ENCODE measurements around the gene GK. TPM values are rescaled to one million over a fixed set of nuclear protein-coding genes. Genes with fewer than 3 reads are reported as not detected.
"Not testable (repeated sequence)": the region's sequence is repeated elsewhere in the genome, so short reads cannot be mapped to it uniquely, and the experiment has no call there.

The GK gene
- total RNA-seq, 1 donor from 2014 or later: 4.7 TPM

- no peaks in the 10 kb centered on the region for H3K36me3 ChIP-seq (ENCODE audit: control insufficient read depth in 3 of 3, insufficient read depth in 3 of 3, low read length in 3 of 3)
- H3K27me3 ChIP-seq (ENCODE audit: control insufficient read depth in 3 of 3, insufficient read depth in 3 of 3, low read length in 3 of 3): no peaks in the 10 kb centered on the region
- H3K9ac ChIP-seq (ENCODE audit: low read depth in 1 of 3, low read length in 3 of 3): peak overlapping the region in 2 of 3 donors; percentile 63 to 64
- H3K4me1 ChIP-seq (ENCODE audit: control insufficient read depth in 3 of 3, insufficient read depth in 3 of 3, low read length in 3 of 3): peaks cover 0 to 3% (median 2%) of the 10 kb centered on the region in 3 donors
- peak overlapping the region; percentile 68 for H3K27ac ChIP-seq (ENCODE audit: low read depth, low read length)
- no peaks in the 10 kb centered on the region for H3K9me3 ChIP-seq (ENCODE audit: control insufficient read depth in 3 of 3, low read length in 3 of 3)
- H3K4me3 ChIP-seq (ENCODE audit: low read length in 3 of 3): peak overlapping the region; percentile 72 to 84 (median 78)
Observed at GRCh38 chrX:30652527-30653414, 452 bp upstream of the GK start.

- H3K27ac ChIP-seq (ENCODE audit: low read depth, low read length): peak overlapping the region; percentile 68
- H3K9ac ChIP-seq (ENCODE audit: low read depth in 1 of 3, low read length in 3 of 3); H3K36me3 ChIP-seq (ENCODE audit: control insufficient read depth in 3 of 3, insufficient read depth in 3 of 3, low read length in 3 of 3); H3K9me3 ChIP-seq (ENCODE audit: control insufficient read depth in 3 of 3, low read length in 3 of 3); H3K27me3 ChIP-seq (ENCODE audit: control insufficient read depth in 3 of 3, insufficient read depth in 3 of 3, low read length in 3 of 3); H3K4me1 ChIP-seq (ENCODE audit: control insufficient read depth in 3 of 3, insufficient read depth in 3 of 3, low read length in 3 of 3): not testable (repeated sequence)
- peak overlapping the region in 2 of 3 donors; percentile 44 to 75 for H3K4me3 ChIP-seq (ENCODE audit: low read length in 3 of 3)
Observed at GRCh38 chrX:30654386-30654785, 1.2 kb downstream of the GK start.

- Histone ChIP-seq H3K27ac (ENCODE audit: low read depth, low read length) (no peak overlapping the region), H3K27me3 (ENCODE audit: control insufficient read depth in 3 of 3, insufficient read depth in 3 of 3, low read length in 3 of 3) (no peaks in the 10 kb centered on the region), H3K4me1 (ENCODE audit: control insufficient read depth in 3 of 3, insufficient read depth in 3 of 3, low read length in 3 of 3) (peaks cover 0 to 3% (median 2%) of the 10 kb centered on the region in 3 donors), H3K4me3 (ENCODE audit: low read length in 3 of 3) (no peak overlapping the region), H3K9ac (ENCODE audit: low read depth in 1 of 3, low read length in 3 of 3) (no peak overlapping the region), H3K9me3 (ENCODE audit: control insufficient read depth in 3 of 3, low read length in 3 of 3) (no peaks in the 10 kb centered on the region), H3K36me3 (ENCODE audit: control insufficient read depth in 3 of 3, insufficient read depth in 3 of 3, low read length in 3 of 3) (no peaks in the 10 kb centered on the region)
Observed at GRCh38 chrX:30654989-30655607, 1.9 kb downstream of the GK start.

GRCh38 chrX:30655991-30656390, 2.8 kb downstream of the GK start:
- no peak overlapping the region for H3K27ac ChIP-seq (ENCODE audit: low read depth, low read length)
- no peak overlapping the region for H3K9ac ChIP-seq (ENCODE audit: low read depth in 1 of 3, low read length in 3 of 3)
- no peaks in the 10 kb centered on the region for H3K9me3 ChIP-seq (ENCODE audit: control insufficient read depth in 3 of 3, low read length in 3 of 3)
- peaks cover 0 to 3% (median 2%) of the 10 kb centered on the region in 3 donors for H3K4me1 ChIP-seq (ENCODE audit: control insufficient read depth in 3 of 3, insufficient read depth in 3 of 3, low read length in 3 of 3)
- H3K27me3 ChIP-seq (ENCODE audit: control insufficient read depth in 3 of 3, insufficient read depth in 3 of 3, low read length in 3 of 3): no peaks in the 10 kb centered on the region
- H3K4me3 ChIP-seq (ENCODE audit: low read length in 3 of 3): no peak overlapping the region
- no peaks in the 10 kb centered on the region for H3K36me3 ChIP-seq (ENCODE audit: control insufficient read depth in 3 of 3, insufficient read depth in 3 of 3, low read length in 3 of 3)

- H3K27ac ChIP-seq (ENCODE audit: low read depth, low read length): no peak overlapping the region
Observed at GRCh38 chrX:30657196-30658161, 4.3 kb downstream of the GK start.

GRCh38 chrX:30659421-30659820, 6.2 kb downstream of the GK start:
- Histone ChIP-seq H3K9me3 (ENCODE audit: control insufficient read depth in 3 of 3, low read length in 3 of 3) (no peaks in the 10 kb centered on the region), H3K9ac (ENCODE audit: low read depth in 1 of 3, low read length in 3 of 3) (no peak overlapping the region), H3K27me3 (ENCODE audit: control insufficient read depth in 3 of 3, insufficient read depth in 3 of 3, low read length in 3 of 3) (no peaks in the 10 kb centered on the region), H3K36me3 (ENCODE audit: control insufficient read depth in 3 of 3, insufficient read depth in 3 of 3, low read length in 3 of 3) (no peaks in the 10 kb centered on the region), H3K4me1 (ENCODE audit: control insufficient read depth in 3 of 3, insufficient read depth in 3 of 3, low read length in 3 of 3) (no peaks in the 10 kb centered on the region), H3K27ac (ENCODE audit: low read depth, low read length) (no peak overlapping the region), H3K4me3 (ENCODE audit: low read length in 3 of 3) (no peak overlapping the region)

More at GRCh38 chrX:30657196-30658161, 4.3 kb downstream of the GK start:
- Histone ChIP-seq H3K9ac (ENCODE audit: low read depth in 1 of 3, low read length in 3 of 3) (no peak overlapping the region), H3K9me3 (ENCODE audit: control insufficient read depth in 3 of 3, low read length in 3 of 3) (no peaks in the 10 kb centered on the region), H3K4me3 (ENCODE audit: low read length in 3 of 3) (no peak overlapping the region), H3K27me3 (ENCODE audit: control insufficient read depth in 3 of 3, insufficient read depth in 3 of 3, low read length in 3 of 3) (no peaks in the 10 kb centered on the region), H3K36me3 (ENCODE audit: control insufficient read depth in 3 of 3, insufficient read depth in 3 of 3, low read length in 3 of 3) (no peaks in the 10 kb centered on the region), H3K4me1 (ENCODE audit: control insufficient read depth in 3 of 3, insufficient read depth in 3 of 3, low read length in 3 of 3) (no peaks in the 10 kb centered on the region)

- no peaks in the 10 kb centered on the region for H3K9me3 ChIP-seq (ENCODE audit: control insufficient read depth in 3 of 3, low read length in 3 of 3)
- no peaks in the 10 kb centered on the region for H3K4me1 ChIP-seq (ENCODE audit: control insufficient read depth in 3 of 3, insufficient read depth in 3 of 3, low read length in 3 of 3)
- no peak overlapping the region for H3K4me3 ChIP-seq (ENCODE audit: low read length in 3 of 3)
- H3K36me3 ChIP-seq (ENCODE audit: control insufficient read depth in 3 of 3, insufficient read depth in 3 of 3, low read length in 3 of 3): no peaks in the 10 kb centered on the region
- no peak overlapping the region for H3K27ac ChIP-seq (ENCODE audit: low read depth, low read length)
- no peak overlapping the region for H3K9ac ChIP-seq (ENCODE audit: low read depth in 1 of 3, low read length in 3 of 3)
- H3K27me3 ChIP-seq (ENCODE audit: control insufficient read depth in 3 of 3, insufficient read depth in 3 of 3, low read length in 3 of 3): no peaks in the 10 kb centered on the region
Observed at GRCh38 chrX:30661228-30661627, 8.0 kb downstream of the GK start.

- no peaks in the 10 kb centered on the region for H3K4me1 ChIP-seq (ENCODE audit: control insufficient read depth in 3 of 3, insufficient read depth in 3 of 3, low read length in 3 of 3)
- H3K9ac ChIP-seq (ENCODE audit: low read depth in 1 of 3, low read length in 3 of 3): no peak overlapping the region
- H3K27ac ChIP-seq (ENCODE audit: low read depth, low read length): no peak overlapping the region
- H3K9me3 ChIP-seq (ENCODE audit: control insufficient read depth in 3 of 3, low read length in 3 of 3): no peaks in the 10 kb centered on the region
- no peaks in the 10 kb centered on the region for H3K27me3 ChIP-seq (ENCODE audit: control insufficient read depth in 3 of 3, insufficient read depth in 3 of 3, low read length in 3 of 3)
- no peaks in the 10 kb centered on the region for H3K36me3 ChIP-seq (ENCODE audit: control insufficient read depth in 3 of 3, insufficient read depth in 3 of 3, low read length in 3 of 3)
- no peak overlapping the region for H3K4me3 ChIP-seq (ENCODE audit: low read length in 3 of 3)
Observed at GRCh38 chrX:30663322-30663721, 10.1 kb downstream of the GK start.

GRCh38 chrX:30665471-30665870, 12.2 kb downstream of the GK start:
- H3K36me3 ChIP-seq (ENCODE audit: control insufficient read depth in 3 of 3, insufficient read depth in 3 of 3, low read length in 3 of 3): peaks cover 0 to 3% (median 0%) of the 10 kb centered on the region in 3 donors
- H3K27ac ChIP-seq (ENCODE audit: low read depth, low read length): no peak overlapping the region
- no peaks in the 10 kb centered on the region for H3K27me3 ChIP-seq (ENCODE audit: control insufficient read depth in 3 of 3, insufficient read depth in 3 of 3, low read length in 3 of 3)
- H3K4me3 ChIP-seq (ENCODE audit: low read length in 3 of 3): no peak overlapping the region
- H3K9ac ChIP-seq (ENCODE audit: low read depth in 1 of 3, low read length in 3 of 3): no peak overlapping the region
- no peaks in the 10 kb centered on the region for H3K4me1 ChIP-seq (ENCODE audit: control insufficient read depth in 3 of 3, insufficient read depth in 3 of 3, low read length in 3 of 3)
- no peaks in the 10 kb centered on the region for H3K9me3 ChIP-seq (ENCODE audit: control insufficient read depth in 3 of 3, low read length in 3 of 3)

All from skeletal muscle tissue (tissue), 4 donors.